GM21423 (cell line): Measurements from ENCODE around the gene AATK.

Experiments
- ATAC-seq: cut with Tn5 transposase; IDR thresholded peaks from one replicate; pipeline ENCODE4 v1.9.1; 2021; ENCODE audit warnings: mild to moderate bottlenecking, moderate library complexity; ENCODE audit not compliant: unreplicated experiment

Gene AATK

DNA sequence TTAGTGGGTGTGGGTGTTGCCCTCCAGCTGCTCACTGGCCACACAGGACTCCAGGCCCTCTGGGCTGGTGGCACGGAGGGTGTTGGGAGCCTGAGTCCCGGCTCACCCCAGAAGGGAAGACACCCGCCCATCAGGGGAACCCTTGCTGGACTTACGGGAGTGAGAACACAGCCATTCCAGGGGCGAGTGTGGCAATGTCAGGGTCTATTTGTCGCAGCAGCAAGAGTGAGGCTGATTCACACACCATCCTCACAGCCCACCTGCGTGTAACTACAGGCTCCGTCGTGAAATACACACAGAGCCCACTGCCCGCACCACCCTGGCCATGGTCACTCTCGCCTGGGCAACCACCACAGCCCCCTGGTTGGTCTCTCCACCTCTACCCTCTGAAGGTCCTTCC lies 17.8 kb upstream of the AATK start:
- ATAC-seq = no peak

GRCh38 chr17:81183316-81183715 lies 17.3 kb upstream of the AATK start:
- ATAC-seq = no peak

GRCh38 chr17:81182596-81182995 lies 16.6 kb upstream of the AATK start:
- ATAC-seq = no peak

GRCh38 chr17:81181811-81182185 lies 15.8 kb upstream of the AATK start:
- no peak for ATAC-seq

- ATAC-seq = no peak
Measured at GRCh38 chr17:81180836-81181810, 15.1 kb upstream of the AATK start.

DNA sequence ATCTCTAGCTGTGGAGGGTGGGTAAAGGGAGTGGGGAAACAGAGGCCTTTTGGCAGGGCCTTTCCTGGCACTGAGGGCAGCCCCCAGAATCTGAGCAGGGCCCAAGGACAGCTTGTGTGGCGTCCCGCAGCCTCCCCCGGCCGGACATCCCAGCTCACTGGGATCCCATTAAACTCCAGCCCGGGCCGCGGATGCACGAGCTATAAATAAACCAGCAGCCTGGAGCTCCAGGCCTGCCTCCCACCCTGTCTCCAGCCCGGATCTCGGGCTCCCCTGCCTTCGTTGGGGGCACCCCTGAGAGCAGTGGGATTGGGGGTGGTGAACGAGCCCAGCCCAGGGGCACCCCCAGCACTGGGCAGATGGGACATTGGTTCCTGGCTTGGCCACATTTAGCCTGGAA lies 13.8 kb upstream of the AATK start:
- ATAC-seq = no peak

DNA sequence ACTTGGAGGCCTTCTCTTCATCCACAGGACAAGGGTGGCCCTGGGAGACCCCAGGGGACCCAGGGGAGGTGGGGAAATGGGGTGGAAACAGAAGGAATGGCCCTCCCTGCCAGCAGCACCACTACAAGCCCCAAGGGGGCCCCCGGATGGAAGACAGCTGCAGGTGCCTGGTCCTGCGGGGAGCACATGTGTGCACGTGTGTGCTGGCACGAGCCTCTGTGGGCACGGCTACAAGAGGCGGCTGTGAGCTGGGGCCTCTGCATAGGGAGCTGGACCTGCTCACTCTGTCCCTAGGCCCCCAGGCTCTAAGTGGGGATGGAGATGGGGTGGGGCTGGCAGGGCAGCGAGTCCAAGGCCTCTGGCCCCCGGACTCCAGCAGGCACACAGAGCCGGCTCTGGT lies 13.2 kb upstream of the AATK start:
- no peak for ATAC-seq

DNA sequence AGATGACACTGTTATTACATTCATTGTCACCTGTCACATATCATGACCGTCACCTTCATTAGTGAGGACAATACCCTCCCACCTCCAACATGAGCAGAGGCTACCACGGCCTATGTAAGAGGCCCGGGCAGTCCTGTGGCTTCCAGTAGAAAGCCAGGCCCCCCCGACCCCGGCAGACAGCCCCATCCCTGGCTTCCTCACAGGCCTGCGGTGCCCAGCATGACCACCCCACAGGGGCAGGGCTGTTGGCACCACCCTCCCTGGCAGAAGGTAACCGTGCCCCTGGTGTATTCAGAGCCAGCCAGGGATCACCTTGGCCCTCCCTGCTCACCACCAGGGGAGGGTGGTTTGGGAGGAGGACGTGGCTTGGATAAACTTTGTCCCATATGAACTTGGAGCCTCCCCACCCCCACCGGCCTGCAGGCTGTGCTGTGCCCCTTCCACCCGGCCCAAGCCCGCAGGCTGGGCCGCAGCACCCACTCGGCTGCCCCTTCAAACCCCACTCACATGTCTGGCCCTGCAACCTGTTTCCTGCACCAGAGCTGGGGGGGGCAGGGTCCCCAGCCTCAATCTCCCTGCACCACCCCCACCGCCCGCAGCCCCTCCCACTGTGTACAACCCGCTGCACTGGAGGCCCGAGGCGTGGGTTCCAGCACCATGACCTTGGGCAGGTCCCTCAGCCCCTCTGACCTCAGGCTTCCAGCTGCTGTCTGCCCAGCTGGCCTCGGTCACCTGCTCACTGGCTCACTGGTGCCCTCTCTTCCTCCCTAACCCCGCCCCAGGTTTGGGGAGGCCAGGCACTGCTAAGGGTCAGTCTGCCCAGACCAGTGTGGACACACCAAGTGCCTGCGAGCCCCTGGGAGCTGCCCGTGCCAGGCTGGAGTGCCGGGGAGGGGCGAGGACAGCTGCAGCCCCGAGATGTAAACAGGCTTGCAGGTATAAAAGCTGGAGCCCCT lies 12.4 kb upstream of the AATK start:
- no peak for ATAC-seq

DNA sequence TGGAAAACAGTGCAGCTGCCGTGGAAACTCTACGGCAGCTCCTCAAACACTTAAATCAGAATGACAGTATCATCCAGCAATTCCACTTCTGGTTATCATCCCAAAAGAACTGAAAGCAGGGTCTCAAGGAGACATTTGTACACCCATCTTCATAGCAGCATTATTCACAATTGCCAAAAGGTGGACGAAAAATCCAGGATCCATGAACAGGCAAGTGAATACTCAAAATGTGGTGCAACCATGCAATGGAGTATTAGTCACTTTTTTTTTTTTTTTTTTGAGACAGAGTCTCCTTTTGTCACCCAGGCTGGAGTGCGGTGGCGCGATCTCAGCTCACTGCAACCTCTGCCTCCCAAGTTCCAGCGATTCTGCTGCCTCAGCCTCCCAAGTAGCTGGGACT lies 10.6 kb upstream of the AATK start:
- no peak for ATAC-seq

DNA sequence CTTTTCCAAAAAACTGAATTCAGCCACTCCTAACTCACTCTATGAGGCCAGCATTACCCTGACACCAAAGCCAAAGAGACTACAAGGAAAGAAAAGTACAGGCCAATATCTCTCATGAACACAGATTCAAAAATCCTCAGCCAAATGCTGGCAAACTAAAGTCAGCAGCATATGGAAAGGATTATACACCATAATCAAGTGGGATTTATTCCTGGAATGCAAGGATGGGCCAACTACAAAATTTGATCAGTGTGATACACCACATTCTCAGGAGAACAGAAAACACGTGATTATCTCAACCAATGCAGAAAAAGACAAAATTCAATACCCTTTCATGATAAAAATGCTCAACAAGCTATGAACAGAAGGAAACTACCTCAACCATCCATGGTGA lies 7.7 kb upstream of the AATK start:
- ATAC-seq = no peak

DNA sequence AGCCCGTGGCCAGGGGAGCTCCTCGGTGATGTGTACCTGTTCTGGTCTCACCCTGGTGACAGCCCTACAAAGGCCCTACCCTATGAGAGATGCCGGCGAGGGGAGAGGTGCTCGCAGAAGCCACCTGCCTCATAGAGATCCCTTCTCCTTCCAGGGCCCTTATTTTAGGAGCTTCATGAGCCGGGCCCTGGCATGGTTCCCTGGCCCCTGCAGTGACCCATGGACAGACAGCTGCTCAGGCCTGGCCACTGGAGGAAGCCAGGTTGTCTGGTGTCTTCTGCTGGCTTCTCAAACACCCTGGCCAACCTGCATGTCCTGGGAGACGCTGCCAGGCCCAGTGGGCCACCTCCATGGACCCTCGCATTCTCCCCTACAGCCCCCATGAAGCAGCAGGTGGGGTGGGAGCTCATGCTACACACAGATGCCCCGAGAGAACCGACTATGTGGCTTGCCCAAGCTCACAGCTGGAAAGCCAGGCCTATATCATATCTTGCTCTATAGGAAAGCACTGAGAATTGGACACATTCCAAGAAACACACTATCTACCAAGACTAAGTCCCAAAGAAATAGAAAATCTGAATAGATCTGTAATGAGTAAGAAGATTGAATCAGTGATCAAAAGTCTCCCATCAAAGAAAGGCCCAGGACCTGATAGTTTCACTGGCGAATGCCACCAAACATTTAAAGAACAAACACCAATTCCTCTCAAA lies 7.2 kb upstream of the AATK start:
- no peak for ATAC-seq

DNA sequence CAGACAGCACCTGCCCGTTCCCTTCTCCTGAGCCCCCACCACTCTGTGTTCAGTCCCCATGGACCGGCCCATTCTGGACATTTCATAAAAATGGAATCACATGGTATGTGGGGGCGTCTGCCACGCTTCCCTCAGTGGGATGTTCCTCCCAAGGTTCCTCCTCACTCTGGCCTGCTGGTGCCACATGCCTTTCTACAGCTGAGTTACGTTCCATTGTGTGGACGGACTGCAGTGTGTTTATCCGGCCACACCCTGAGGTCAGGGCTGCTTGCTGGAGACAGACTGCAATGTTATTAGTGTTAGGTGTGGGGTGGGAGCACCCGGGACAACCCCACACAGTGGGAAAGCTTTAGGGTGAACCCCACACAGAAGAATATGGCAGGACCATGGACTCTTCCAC lies 5.9 kb upstream of the AATK start:
- ATAC-seq = no peak

DNA sequence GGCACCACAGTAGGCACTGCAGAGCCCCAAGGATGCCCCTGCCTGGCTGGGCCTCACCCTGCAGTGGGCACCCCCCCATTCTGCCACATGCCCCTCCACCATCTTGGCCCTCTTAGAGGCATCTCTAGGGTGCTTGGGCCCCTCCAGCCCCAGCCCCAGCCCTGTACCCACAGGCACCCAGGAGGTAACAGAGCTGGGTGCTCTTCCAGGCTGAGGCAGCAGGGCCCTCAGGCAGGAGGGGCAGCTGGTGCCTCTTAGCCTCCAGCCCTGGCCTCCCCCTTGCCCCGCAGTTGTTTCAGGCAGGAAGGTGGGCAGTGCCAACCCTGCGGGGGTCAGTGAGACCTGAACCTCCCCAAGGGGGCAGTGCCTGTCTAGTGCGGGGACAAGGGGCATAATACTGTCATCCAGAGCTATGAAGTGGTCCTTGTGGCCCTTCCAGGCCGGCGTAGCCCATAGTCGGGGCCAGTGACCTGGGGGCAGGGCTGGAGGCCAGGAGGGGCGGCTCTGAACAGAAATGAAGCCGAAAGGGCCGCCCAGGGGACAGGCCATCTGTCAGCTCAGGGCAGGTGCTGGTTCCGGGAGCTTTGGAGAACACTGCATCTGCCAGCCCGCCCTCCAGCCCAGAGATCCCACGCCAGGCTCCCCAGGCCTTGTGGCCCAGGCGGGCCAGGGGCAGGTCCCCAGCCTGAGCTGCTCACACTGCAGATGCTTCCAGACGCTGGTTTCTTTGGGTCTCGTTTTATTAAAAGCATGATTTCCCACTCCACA lies 4.9 kb upstream of the AATK start:
- no peak for ATAC-seq

DNA sequence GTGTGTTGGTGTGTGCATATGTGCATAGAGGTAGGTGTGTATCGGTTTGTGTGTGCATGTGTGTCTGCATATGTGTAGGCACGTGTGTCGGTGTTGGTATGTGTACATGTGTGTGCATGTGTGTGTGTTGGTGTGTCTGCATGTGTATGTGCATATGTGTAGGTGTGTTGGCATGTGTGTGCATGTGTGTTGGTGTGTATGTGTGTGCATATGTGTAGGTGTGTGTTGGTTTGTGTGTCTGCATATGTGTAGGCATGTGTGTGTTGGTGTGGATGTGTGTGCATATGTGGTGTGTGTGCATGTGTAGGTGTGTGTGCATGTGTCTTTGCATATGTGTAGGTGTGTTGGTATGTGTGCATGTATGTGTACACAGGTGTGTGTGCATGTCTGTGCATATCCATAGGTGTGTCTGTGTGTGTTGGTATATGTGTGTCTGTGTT lies 3.9 kb upstream of the AATK start:
- no peak for ATAC-seq

GRCh38 chr17:81167638-81168037 lies 1.6 kb upstream of the AATK start:
- no peak for ATAC-seq

DNA sequence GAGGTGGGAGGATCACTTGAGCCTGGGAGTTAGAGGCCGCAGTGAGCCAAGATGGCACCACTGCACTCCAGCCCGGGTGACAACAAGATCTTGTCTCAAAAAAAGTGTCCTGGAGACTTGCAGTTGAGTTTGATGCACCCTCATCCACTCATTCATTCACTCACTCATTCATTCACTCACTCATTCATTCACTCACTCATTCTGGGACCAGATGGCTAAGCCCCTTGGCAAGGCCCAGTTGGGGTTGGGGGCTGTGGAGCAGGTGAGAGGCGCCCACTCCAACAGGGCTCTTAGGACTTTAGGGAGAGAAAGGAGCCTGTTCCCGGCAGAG lies 1.1 kb upstream of the AATK start:
- no peak for ATAC-seq

- no peak for ATAC-seq
Measured at GRCh38 chr17:81165246-81166032, 582 bp downstream of the AATK start, which contains the start of gene PVALEF. PVALEF (plus strand) TSS chr17:81165507; CDS start chr17:81181227, 15,720 bp downstream.

GRCh38 chr17:81164371-81165245 lies 1.4 kb downstream of the AATK start:
- no peak for ATAC-seq
